Liver (tissue), 3 donors: ENCODE results near the gene SGK2.

Experiments
- CTCF ChIP-seq: fragments of 150-350 bp; IDR thresholded peaks from 2 replicates; pipeline ENCODE4 v1.5.1; 2017; ENCODE audit warnings: improper control_type of control experiment, low read depth, low read length; ENCODE audit not compliant: missing input control
- EGR1 ChIP-seq, 2 donors: IDR thresholded peaks; 2 replicates each; pipeline ENCODE4 v1.6.1; 2016 to 2018; ENCODE audit warnings: antibody characterized with exemption in 2 of 2, low read depth in 2 of 2
- GABPA ChIP-seq, 2 donors: IDR thresholded peaks in 1 of 2; conservative IDR thresholded peaks in 1 of 2; 2 replicates each; pipeline ENCODE4 v1.6.1; 2016; ENCODE audit warnings: antibody characterized with exemption in 2 of 2, mild to moderate bottlenecking in 1 of 2, moderate library complexity in 1 of 2
- MAX ChIP-seq: IDR thresholded peaks from 2 replicates; pipeline ENCODE4 v1.6.1; 2016; ENCODE audit warnings: antibody characterized with exemption
- NR2F2 ChIP-seq: IDR thresholded peaks from 2 replicates; pipeline ENCODE4 v1.6.1; 2016; ENCODE audit warnings: antibody characterized with exemption
- SP1 ChIP-seq: IDR thresholded peaks from 2 replicates; pipeline ENCODE4 v1.6.1; 2018; ENCODE audit warnings: antibody characterized with exemption, mild to moderate bottlenecking
- TAF1 ChIP-seq: conservative IDR thresholded peaks from 2 replicates; pipeline ENCODE4 v1.6.1; 2016; ENCODE audit warnings: antibody characterized with exemption, mild to moderate bottlenecking
- YY1 ChIP-seq: IDR thresholded peaks from 2 replicates; pipeline ENCODE4 v1.6.1; 2016; ENCODE audit warnings: antibody characterized with exemption, mild to moderate bottlenecking
- ZBTB33 ChIP-seq: IDR thresholded peaks from 2 replicates; pipeline ENCODE4 v1.6.1; 2016; ENCODE audit warnings: antibody characterized with exemption
- donor health status: healthy.
- donor health status: healthy.

- TF ChIP-seq EGR1 (IDR thresholded peaks at IDR 0.05; ENCODE audit: low read depth in 2 of 2) (peak in 1 of 2 donors; percentile 68), CTCF (no peak), NR2F2 (no peak), GABPA (IDR thresholded peaks at IDR 0.05 in 1 of 2, conservative IDR thresholded peaks at IDR 0.05 in 1 of 2) (no peak), SP1 (peak; percentile 82), ZBTB33 (peak; percentile 54), MAX (peak; percentile 69), TAF1 (no peak), YY1 (peak; percentile 63)
These were observed 31.8 kb downstream of the SGK2 start, which contains the start of gene IFT52 for GRCh38 chr20:43590392-43591303.
